ENCODE data around the gene MEGF6.

DNA sequence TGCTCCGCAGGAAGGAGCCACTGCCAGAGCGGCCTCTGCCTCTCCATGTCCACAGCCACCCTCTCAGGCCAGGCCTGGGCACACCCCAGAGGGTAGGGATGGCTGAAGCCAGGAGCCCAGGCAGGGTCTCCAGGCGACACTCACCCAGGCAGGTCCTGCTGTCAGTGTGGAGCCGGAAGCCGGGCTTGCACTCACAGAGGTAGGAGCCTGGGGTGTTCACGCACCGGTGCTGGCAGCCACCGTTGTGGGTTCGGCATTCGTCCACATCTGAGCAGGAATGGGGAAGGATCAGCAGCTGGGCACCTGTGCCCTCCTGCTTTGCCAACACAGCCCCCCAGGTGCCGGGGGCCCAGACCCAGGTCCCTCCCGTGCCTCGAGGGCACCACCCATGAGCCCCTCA lies 87.3 kb downstream of the MEGF6 start:
- TF ChIP-seq, protein P1, sequence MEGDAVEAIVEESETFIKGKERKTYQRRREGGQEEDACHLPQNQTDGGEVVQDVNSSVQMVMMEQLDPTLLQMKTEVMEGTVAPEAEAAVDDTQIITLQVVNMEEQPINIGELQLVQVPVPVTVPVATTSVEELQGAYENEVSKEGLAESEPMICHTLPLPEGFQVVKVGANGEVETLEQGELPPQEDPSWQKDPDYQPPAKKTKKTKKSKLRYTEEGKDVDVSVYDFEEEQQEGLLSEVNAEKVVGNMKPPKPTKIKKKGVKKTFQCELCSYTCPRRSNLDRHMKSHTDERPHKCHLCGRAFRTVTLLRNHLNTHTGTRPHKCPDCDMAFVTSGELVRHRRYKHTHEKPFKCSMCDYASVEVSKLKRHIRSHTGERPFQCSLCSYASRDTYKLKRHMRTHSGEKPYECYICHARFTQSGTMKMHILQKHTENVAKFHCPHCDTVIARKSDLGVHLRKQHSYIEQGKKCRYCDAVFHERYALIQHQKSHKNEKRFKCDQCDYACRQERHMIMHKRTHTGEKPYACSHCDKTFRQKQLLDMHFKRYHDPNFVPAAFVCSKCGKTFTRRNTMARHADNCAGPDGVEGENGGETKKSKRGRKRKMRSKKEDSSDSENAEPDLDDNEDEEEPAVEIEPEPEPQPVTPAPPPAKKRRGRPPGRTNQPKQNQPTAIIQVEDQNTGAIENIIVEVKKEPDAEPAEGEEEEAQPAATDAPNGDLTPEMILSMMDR (IDR thresholded peaks at IDR 0.05; ENCODE audit: low read depth, low read length), result no peak
- no peak for TF ChIP-seq EZH2phosphoT487 (IDR thresholded peaks at IDR 0.05; ENCODE audit: low read depth)

All from OCI-LY3 (cell line).